ENCODE results near the gene RFPL4A.

- TF ChIP-seq CTCF (IDR thresholded peaks at IDR 0.05; ENCODE audit: insufficient read depth, low read depth, low read length) (no peak), EZH2 (IDR thresholded peaks at IDR 0.05; ENCODE audit: insufficient read depth, low read length) (no peak)
Observed at GRCh38 chr19:55801416-55801815, 42.5 kb downstream of the RFPL4A start.
